SHP77 (cell line): ENCODE measurements around the gene RPLP2.

Experiments used
- DNase-seq, 2 experiments: peaks; one replicate each; lab custom pipeline; 2025; lab: John Stamatoyannopoulos, UW

The RPLP2 gene

GRCh38 chr11:809287-810039, at the start of gene RPLP2:
Gene RPLP2 (plus strand): TSS chr11:809967. CDS start chr11:810235, 268 bp downstream.
- peak; percentile 86 for DNase-seq

DNA sequence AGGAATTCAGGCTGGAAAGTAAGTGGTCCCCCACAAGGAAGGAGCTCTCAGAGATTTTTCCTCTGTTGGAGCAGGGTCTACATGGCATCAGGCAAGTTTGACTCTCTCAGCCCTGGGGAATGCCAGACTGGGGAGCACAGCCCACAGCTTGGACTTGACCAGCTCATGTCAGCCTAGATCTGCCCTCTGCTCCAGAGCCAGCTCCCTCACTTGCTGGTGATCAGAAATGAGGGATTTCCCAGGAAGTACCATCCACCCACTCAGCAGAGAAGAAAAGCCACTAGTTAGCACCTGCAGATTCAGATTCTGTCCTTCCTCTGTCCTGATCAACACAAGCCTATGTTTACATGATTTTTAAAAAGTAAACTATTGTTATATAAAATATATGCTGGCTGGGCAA, 49.5 kb upstream of the RPLP2 start:
- DNase-seq = no peak

DNA sequence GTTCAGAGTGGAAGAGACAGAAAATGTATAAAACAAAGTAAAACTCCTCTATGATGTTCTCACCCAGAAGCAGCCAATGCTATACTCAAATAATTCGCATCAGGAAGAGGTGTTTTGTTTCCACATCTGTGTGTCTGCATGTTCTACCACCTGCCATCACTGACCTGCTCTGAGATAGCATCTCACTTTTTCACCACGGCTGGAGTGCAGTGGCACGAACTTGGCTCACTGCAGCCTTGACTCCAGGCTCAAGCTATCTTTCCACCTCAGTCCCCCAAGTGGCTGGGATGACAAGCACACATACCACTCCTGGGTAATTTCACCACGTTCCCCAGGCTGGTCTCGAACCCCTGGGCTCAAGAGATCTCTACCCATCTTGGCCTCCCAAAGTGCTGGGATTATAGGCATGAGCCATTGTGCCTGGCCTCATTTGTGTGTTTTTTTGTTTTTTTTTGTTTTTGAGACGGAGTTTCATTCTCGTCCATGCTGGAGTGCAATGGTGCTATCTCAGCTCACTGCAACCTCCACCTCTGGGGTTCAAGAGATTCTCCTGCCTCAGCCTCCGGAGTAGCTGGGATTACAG, 48.1 kb upstream of the RPLP2 start:
- DNase-seq = no peak

- DNase-seq = no peak
Observed at GRCh38 chr11:762421-763072, 47.2 kb upstream of the RPLP2 start.

GRCh38 chr11:763073-763463, 46.7 kb upstream of the RPLP2 start:
- no peak for DNase-seq

- no peak for DNase-seq
Observed at GRCh38 chr11:763549-764321, 46.0 kb upstream of the RPLP2 start.

DNA sequence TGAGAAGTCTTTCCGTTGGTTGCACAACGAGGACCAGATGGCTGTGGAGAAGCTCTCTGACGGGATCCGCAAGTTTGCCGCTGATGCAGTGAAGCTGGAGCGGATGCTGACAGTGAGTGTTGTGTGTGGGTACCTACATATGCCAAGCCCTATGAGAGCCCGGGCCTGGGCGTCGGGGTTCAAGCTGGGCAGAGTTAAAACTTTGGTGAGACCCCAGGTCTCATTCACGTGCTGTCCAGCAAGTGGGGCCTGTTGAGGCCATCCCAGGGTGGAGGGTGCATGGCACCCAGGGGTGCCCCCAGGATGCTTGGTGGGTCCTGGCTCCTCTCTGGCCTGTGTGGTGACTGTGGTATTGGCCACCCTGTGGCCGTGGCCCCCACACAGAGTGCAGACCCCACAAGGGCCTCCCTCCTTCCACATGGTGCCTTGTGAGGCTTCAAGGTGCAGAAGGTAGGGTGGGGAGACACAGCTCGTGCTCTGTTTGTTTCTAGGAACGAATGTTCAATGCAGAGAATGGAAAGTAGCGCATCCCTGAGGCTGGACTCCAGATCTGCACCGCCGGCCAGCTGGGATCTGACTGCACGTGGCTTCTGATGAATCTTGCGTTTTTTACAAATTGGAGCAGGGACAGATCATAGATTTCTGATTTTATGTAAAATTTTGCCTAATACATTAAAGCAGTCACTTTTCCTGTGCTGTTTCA, 45.3 kb upstream of the RPLP2 start:
- DNase-seq = no peak

DNA sequence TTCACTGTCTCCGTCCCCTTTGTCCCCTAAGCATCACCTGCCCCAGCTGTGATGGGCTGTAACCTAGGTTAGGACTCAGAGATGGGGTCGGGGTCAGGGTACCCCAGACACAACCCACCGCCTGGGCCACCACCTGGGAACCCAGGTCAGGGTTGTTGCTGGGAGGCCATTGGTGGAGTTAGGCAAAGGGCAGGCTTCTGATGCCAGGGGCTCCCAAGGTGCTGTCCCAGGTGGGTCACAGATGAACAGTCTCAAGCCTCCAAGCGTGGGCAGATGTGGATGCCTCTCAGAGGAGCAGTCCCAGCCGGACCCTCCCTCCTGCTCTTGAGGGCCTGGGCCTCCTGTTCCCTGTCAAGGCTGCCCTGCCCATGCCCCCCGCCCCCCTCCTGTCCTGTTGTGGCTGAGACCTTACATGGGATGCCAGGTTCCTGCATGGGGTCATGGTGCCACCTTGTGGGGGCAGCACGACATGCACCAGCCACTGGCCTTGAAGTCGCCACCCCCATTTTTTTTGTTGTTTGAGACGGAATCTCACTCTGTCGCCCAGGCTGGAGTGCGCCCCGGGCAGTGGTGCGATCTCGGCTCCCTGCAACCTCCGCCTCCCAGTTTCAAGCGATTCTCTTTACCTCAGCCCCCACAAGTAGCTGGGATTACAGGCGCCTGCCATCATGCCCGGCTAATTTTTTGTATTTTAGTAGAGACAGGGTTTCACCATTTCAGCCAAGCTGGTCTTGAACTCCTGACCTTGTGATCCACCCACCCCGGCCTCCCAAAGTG, 44.6 kb upstream of the RPLP2 start:
- DNase-seq = peak; percentile 9 to 23

GRCh38 chr11:765802-766091, 44.0 kb upstream of the RPLP2 start:
- no peak for DNase-seq

DNA sequence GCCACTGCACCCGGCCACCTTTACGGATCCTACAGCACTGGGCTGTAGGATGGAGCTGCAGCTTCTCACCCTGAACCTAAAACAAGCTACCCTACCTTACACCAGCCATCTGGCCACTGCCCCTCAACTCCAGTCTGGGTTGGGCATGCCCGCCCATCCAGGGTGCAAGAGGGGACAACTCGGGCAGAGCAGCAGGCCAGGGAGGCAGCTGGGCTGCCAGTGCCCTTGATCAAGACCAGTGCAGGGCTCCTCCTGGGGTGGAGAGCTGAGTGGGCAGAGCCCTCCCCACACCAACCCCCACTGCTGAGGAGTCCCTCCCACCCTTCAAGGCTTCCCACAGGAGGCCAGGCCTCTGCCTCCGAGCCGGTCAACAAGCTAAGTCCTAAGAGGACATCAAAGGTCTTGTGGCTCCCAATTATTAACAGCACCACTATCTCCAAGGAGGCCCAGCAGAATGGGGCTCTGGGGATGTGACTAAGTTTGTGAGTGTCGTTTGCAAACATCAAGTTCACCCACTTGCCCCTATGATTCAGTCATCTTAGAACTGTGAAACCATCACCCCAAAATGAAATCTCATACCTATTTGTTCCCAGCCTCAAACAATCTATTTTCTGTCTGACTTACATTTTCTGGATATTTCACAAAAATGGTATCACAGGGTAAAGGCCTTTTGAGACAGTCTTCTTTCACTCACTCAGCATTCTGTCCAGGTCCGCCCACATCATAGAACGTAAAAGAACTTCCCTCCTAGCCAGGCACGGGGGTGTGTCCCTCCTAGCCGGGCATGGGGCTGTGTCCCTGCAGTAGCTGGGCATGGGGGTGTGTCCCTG, 43.4 kb upstream of the RPLP2 start:
- DNase-seq = no peak

- no peak for DNase-seq
Observed at GRCh38 chr11:766936-767210, 42.9 kb upstream of the RPLP2 start.

DNA sequence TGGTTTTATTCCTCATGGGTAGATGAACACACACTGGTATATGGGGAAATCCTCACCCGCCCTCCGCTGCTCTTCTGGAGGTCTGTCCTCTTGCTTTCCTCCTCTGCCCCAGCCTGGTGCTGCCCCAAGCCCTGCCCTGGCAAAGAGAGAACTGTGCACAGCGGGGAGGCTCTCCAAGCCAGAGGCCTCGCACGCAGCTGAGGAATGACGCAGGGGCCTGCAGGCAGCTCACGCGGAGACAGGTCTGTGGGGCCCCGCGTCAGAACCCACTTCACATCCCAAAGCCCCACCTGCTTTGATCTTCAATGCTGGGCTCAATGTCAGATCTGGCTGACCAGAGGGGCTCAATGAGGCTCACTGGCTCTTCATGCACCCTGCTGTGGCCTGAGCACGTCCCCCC, 42.5 kb upstream of the RPLP2 start:
- no peak for DNase-seq

GRCh38 chr11:769887-770641, 39.7 kb upstream of the RPLP2 start:
- no peak for DNase-seq

- no peak for DNase-seq
Observed at GRCh38 chr11:770642-771616, 38.8 kb upstream of the RPLP2 start.

- DNase-seq = no peak
Observed at GRCh38 chr11:771617-772204, 38.1 kb upstream of the RPLP2 start.

DNA sequence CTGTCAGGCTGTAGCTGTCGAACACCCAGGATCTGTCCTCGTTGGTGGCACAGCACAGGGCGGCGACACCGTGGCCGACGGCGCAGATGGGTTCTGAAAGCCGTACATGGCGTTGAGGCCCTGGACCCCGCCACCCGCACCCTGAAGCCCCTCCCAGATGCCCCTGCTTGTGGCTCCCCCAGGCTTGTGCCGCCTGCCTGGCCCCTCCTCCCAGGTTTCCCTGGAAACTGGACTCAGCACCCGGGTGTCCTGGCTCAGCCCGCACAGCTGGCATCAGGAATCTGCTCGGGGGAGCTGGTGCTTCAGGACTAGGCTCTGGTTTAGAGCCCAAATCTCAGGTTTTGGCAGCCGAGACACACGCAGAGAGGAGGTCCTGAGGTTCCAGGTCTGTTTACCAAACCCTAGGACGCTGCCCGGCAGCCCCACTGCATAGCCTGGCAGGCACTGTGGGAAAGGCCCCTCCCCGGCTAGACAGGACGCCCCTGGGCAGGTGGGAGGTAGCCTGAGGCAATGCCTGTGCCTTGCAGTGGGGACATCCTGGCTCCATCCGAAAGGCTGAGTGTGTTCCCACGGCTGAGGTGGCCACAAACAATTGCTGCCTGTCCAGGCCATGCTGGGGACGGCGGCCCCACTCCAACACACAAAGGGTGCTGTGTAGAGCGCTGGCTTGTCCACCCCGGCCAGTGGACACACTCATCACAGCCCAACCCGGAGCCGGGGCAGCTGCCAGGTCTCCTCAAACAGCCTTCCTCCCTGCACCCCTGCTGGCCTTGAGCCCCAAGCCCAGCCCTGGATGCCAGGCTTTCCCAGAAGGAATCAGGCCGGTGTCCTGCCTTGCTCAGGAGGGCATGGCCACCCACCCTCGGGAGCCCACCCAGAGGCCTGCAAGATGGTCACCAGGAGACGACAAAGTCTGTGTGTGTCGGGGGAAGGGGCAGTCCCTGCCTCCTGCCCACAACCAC, 37.1 kb upstream of the RPLP2 start:
- no peak for DNase-seq

DNA sequence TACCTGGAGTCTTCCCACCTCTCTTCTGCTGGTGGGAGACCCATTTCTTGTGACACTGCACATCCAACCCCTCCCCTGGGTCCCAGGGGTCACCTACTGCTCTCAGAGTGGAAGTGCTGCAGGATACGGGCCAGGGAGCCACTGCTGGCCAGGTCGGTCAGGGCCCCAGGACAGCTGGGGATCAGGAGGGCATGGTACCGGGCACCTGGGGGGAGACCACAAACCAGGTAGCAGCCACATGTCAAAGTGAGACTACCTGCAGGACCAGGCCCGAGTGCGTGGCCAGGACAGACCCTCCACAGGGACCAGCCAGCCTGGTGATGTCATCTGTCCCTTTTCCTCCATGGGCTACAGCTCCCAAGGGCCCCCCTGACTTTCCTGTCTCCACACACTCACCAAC, 36.3 kb upstream of the RPLP2 start:
- no peak for DNase-seq
